Stimulated activated naive CD8-positive, alpha-beta T cell treated with anti-CD3 and anti-CD28 coated beads, Interleukin-15, amount 100 ng/mL, for 72 hours (primary cell): Measurements from ENCODE around the gene TAF11L9.
"Not testable (repeated sequence)": the region's sequence is repeated elsewhere in the genome, so short reads cannot be mapped to it uniquely, and the experiment has no call there.

Source experiments
- ATAC-seq: fragments of 150-1000 bp; cut with Tn5 transposase; 2 replicates; pipeline ENCODE4 v1.10.0; 2021; ENCODE audit warnings: mild to moderate bottlenecking, moderate library complexity
- DNase-seq, 2 donors: peaks; one replicate each; pipeline ENCODE4 v3.0.0; 2021 to 2022
- H3K27ac Mint-ChIP-seq, 2 donors: one replicate each; pipeline ENCODE4 v1.8.0; 2022; ENCODE audit warnings: mild to moderate bottlenecking in 2 of 2, mixed read lengths in 2 of 2, moderate library complexity in 2 of 2
- H3K27me3 Mint-ChIP-seq: one replicate; pipeline ENCODE4 v1.8.0; 2022; ENCODE audit warnings: mixed read lengths
- H3K4me1 Mint-ChIP-seq: one replicate; pipeline ENCODE4 v1.8.0; 2022; ENCODE audit warnings: mild to moderate bottlenecking, mixed read lengths
- H3K4me3 Mint-ChIP-seq, 2 donors: one replicate each; pipeline ENCODE4 v1.8.0; 2022; ENCODE audit warnings: mild to moderate bottlenecking in 2 of 2, mixed read lengths in 2 of 2, moderate library complexity in 1 of 2
- H3K9me3 Mint-ChIP-seq, 2 donors: one replicate each; pipeline ENCODE4 v1.8.0; 2022; ENCODE audit warnings: mixed read lengths in 2 of 2

TAF11L9 gene

DNA sequence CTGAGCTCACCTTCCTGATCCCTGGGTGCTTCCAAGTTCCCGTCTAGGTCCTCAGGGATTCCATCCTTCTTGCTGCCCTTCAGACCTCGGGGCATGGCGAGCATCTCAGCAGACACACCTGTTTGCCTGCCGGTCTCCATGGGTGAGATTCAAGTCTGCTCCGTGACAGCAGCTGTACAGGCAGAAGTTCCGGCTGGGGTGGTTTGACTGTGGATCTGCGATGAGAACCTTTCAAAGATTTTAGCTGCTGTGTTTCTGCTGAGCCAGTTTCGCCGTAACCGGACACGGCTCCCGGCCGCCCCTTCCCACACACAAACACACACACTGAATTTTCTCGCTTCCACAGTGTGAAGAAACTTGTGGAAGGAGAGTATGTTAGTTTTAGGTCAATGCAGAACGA is at the start of gene TAF11L9:
TSS of gene TAF11L9 (minus strand) at position 140 of the 400 bp plus-strand sequence.
- H3K27ac Mint-ChIP-seq, H3K4me3 Mint-ChIP-seq, DNase-seq, H3K27me3 Mint-ChIP-seq, ATAC-seq, H3K9me3 Mint-ChIP-seq, H3K4me1 Mint-ChIP-seq: not testable (repeated sequence)

GRCh38 chr5:17634160-17634559 is 40.0 kb upstream of the TAF11L9 start, which contains the start of gene TAF11L14:
Gene TAF11L14 (plus strand): TSS chr5:17634460.
- Mint-ChIP-seq H3K27ac (peak within 1 kb of the TSS in 1 of 2 donors; percentile 67), H3K4me3 (no peak within 1 kb of the TSS), H3K4me1 (no peaks in the 10 kb centered on the region), H3K27me3 (no peaks in the 10 kb centered on the region), H3K9me3 (peaks cover 8 to 13% of the 10 kb centered on the region in 2 donors)
- ATAC-seq = no peak
- no peak for DNase-seq

DNA sequence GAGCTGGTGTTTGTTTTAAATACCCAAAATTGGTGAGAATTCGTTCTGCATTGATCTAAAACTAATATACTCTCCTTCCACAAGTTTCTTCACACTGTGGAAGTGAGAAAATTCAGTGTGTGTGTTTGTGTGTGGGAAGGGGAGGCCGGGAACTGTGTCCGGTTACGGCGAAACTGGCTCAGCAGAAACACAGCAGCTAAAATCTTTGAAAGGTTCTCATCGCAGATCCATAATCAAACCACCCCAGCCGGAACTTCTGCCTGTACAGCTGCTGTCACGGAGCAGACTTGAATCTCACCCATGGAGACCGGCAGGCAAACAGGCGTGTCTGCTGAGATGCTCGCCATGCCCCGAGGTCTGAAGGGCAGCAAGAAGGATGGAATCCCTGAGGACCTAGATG is 37.6 kb upstream of the TAF11L9 start, which contains the start of gene TAF11L13:
TSS of gene TAF11L13 (plus strand) at position 301 of the 400 bp plus-strand sequence.
- not testable (repeated sequence) for H3K4me3 Mint-ChIP-seq, H3K27ac Mint-ChIP-seq, DNase-seq, H3K27me3 Mint-ChIP-seq, ATAC-seq, H3K4me1 Mint-ChIP-seq
- H3K9me3 Mint-ChIP-seq = peaks cover 8 to 13% of the 10 kb centered on the region in 2 donors

- Mint-ChIP-seq H3K4me3 (no peak overlapping the region), H3K4me1 (no peaks in the 10 kb centered on the region), H3K27me3 (no peaks in the 10 kb centered on the region), H3K27ac (no peak overlapping the region), H3K9me3 (peaks cover 0 to 7% of the 10 kb centered on the region in 2 donors)
- no peak for DNase-seq
- ATAC-seq = no peak
These were observed 31.5 kb upstream of the TAF11L9 start for GRCh38 chr5:17625686-17626085.

DNA sequence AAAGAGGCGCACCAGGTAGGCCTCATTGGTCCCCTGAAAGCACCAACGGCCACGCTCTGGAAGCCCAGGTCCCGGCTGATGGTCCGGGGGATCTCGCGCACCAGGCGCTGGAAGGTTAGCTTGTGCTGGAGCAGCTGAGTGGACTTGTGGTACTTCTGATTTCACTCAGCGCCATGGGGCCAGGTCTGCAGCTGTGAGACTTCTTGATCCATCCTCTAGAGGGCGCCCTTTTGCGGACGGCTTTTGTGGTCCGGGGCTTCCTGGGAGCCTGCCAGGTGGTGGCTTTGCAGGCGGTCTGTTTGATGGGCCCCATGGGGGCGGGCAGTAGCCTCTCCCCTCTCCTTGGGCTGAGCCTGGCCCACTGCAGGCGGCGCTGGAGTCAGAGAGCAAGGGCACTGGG is 26.4 kb upstream of the TAF11L9 start:
- no peak for DNase-seq
- no peak for ATAC-seq

DNA sequence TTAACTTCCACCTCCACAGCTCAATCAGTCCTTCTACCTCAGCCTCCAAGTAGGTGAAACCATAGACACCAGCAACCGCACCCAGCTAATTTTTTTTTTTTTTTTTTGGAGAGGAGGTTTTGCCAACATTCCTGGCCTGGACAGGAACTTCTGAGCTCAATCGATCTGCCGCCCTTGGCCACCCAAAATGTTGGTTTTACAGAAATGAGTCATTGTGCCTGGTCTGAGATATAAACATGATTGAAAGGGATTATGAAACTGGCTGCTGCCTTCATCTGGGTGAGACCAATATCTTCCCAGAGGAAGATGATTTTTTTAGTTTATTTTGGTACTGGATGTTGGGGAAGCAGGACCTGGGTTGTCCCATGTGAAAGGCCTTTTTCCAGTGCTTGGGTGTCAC is 25.2 kb upstream of the TAF11L9 start:
- H3K9me3 Mint-ChIP-seq = peaks cover 3 to 7% of the 10 kb centered on the region in 2 donors
- no peak overlapping the region for H3K27ac Mint-ChIP-seq
- H3K27me3 Mint-ChIP-seq = no peaks in the 10 kb centered on the region
- DNase-seq (no peak), ATAC-seq (no peak)
- H3K4me1 Mint-ChIP-seq = no peaks in the 10 kb centered on the region
- H3K4me3 Mint-ChIP-seq = no peak overlapping the region

More for the DNA sequence above, 26.4 kb upstream of the TAF11L9 start:
- no peak overlapping the region for H3K4me3 Mint-ChIP-seq
- H3K4me1 Mint-ChIP-seq = no peaks in the 10 kb centered on the region
- H3K27ac Mint-ChIP-seq = no peak overlapping the region
- H3K9me3 Mint-ChIP-seq = peaks cover 3 to 7% of the 10 kb centered on the region in 2 donors
- no peaks in the 10 kb centered on the region for H3K27me3 Mint-ChIP-seq

- DNase-seq (no peak), ATAC-seq (no peak)
- no peaks in the 10 kb centered on the region for H3K27me3 Mint-ChIP-seq
- H3K27ac Mint-ChIP-seq = no peak overlapping the region
- peaks cover 5 to 8% of the 10 kb centered on the region in 2 donors for H3K9me3 Mint-ChIP-seq
- H3K4me1 Mint-ChIP-seq = no peaks in the 10 kb centered on the region
- H3K4me3 Mint-ChIP-seq = no peak overlapping the region
These were observed 20.8 kb upstream of the TAF11L9 start for GRCh38 chr5:17614872-17615605.

GRCh38 chr5:17610092-17610491 is 15.9 kb upstream of the TAF11L9 start, which contains the start of gene TAF11L12:
Gene TAF11L12 (plus strand): TSS chr5:17610392.
- H3K4me1 Mint-ChIP-seq, H3K27ac Mint-ChIP-seq, H3K27me3 Mint-ChIP-seq, DNase-seq, ATAC-seq, H3K4me3 Mint-ChIP-seq: not testable (repeated sequence)
- H3K9me3 Mint-ChIP-seq = peaks cover 4 to 20% of the 10 kb centered on the region in 2 donors

DNA sequence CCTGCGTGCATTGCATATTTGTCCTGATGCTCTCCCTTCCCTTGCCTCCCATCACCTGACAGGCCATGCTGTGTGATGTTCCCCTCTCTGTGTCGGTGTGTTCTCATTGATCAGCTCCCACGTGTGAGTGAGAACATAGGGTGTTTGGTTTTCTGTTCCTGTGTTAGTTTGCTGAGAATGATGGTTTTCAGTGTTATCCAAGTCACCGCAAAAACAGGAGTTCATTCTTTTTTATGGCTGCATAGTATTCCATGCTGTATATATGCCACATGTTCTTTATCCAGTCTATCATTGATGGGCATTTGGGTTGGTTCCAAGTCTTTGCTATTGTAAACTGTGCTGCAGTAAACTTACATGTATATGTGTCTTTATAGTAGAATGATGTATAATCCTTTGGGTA is 13.3 kb upstream of the TAF11L9 start:
- H3K27ac Mint-ChIP-seq, DNase-seq, H3K4me3 Mint-ChIP-seq, H3K4me1 Mint-ChIP-seq, H3K27me3 Mint-ChIP-seq, ATAC-seq: not testable (repeated sequence)
- peaks cover 4 to 27% of the 10 kb centered on the region in 2 donors for H3K9me3 Mint-ChIP-seq

DNA sequence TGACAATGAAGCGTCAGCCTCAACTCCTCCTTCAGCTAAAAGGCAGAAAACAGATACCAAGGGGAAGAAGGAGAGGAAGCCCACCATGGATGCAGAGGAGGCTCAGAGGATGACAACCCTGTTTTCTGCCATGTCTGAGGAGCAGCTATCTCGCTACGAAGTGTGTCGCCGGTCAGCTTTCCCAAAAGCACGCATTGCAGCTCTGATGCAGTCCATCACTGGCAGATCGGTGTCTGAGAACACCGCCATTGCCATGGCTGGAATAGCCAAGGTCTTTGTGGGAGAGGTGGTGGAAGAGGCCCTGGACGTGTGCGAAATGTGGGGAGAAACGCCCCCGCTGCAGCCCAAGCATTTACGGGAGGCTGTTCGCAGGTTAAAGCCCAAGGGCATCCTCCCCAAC is 10.8 kb upstream of the TAF11L9 start:
- Mint-ChIP-seq H3K27me3 (no peaks in the 10 kb centered on the region), H3K27ac (no peak overlapping the region), H3K4me3 (no peak overlapping the region), H3K9me3 (peaks cover 4 to 19% of the 10 kb centered on the region in 2 donors), H3K4me1 (no peaks in the 10 kb centered on the region)
- no peak for ATAC-seq
- DNase-seq = no peak

DNA sequence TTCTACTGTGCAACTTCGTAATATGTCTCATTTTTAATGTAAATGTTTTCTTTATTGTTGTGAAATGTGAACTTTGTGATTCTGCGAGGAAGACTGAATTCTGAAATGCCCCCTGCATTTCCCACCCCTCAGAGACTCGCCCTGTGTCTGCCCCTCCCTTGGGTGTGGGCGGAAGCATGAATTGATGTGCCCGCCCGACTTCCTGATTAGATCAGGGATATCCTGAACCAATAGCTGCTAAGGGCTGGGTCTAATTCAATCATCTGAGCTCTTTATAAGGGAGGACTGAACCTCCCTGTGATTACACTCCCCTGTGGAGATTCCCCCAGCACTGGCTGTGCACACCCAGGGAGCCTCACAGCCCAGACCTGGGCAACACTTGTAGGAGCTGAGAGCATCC is 9.7 kb upstream of the TAF11L9 start, which contains the start of gene TAF11L11:
TSS of gene TAF11L11 (plus strand) at position 304 of the 400 bp plus-strand sequence.
- not testable (repeated sequence) for H3K27ac Mint-ChIP-seq, DNase-seq

GRCh38 chr5:17597728-17598127 is 3.5 kb upstream of the TAF11L9 start, which contains the start of gene TAF11L10:
Gene TAF11L10 (minus strand): TSS chr5:17597828.
- not testable (repeated sequence) for H3K27me3 Mint-ChIP-seq, H3K27ac Mint-ChIP-seq, ATAC-seq, H3K4me3 Mint-ChIP-seq, H3K4me1 Mint-ChIP-seq, DNase-seq, H3K9me3 Mint-ChIP-seq

More for the DNA sequence above, 9.7 kb upstream of the TAF11L9 start, which contains the start of gene TAF11L11:
- not testable (repeated sequence) for H3K27me3 Mint-ChIP-seq, H3K4me3 Mint-ChIP-seq, ATAC-seq, H3K4me1 Mint-ChIP-seq
- peaks cover 4 to 19% of the 10 kb centered on the region in 2 donors for H3K9me3 Mint-ChIP-seq

DNA sequence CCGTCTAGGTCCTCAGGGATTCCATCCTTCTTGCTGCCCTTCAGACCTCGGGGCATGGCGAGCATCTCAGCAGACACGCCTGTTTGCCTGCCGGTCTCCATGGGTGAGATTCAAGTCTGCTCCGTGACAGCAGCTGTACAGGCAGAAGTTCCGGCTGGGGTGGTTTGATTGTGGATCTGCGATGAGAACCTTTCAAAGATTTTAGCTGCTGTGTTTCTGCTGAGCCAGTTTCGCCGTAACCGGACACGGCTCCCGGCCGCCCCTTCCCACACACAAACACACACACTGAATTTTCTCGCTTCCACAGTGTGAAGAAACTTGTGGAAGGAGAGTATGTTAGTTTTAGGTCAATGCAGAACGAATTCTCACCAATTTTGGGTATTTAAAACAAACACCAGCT is 3.3 kb downstream of the TAF11L9 start, which contains the start of gene TAF11L8:
TSS of gene TAF11L8 (minus strand) at position 101 of the 400 bp plus-strand sequence.
- H3K9me3 Mint-ChIP-seq, H3K4me3 Mint-ChIP-seq, H3K27me3 Mint-ChIP-seq, H3K27ac Mint-ChIP-seq, DNase-seq, ATAC-seq, H3K4me1 Mint-ChIP-seq: not testable (repeated sequence)

GRCh38 chr5:17585658-17586057 is 8.5 kb downstream of the TAF11L9 start, which contains the start of gene TAF11L7:
Gene TAF11L7 (minus strand): TSS chr5:17585758.
- not testable (repeated sequence) for H3K27me3 Mint-ChIP-seq, H3K4me1 Mint-ChIP-seq, H3K27ac Mint-ChIP-seq, H3K4me3 Mint-ChIP-seq, H3K9me3 Mint-ChIP-seq, DNase-seq, ATAC-seq
